ENCODE measurements around the gene CLCN2. TPM values are rescaled to one million over a fixed set of nuclear protein-coding genes. Genes with fewer than 3 reads are reported as not detected.
A peak's percentile ranks its signal among the peaks of the same experiment; 100 is the strongest.
"Not testable (repeated sequence)": the region's sequence is repeated elsewhere in the genome, so short reads cannot be mapped to it uniquely, and the experiment has no call there.

Gene CLCN2
- polyA plus RNA-seq, 3 donors = 2.8 to 4.3 (median 3.1) TPM

DNA sequence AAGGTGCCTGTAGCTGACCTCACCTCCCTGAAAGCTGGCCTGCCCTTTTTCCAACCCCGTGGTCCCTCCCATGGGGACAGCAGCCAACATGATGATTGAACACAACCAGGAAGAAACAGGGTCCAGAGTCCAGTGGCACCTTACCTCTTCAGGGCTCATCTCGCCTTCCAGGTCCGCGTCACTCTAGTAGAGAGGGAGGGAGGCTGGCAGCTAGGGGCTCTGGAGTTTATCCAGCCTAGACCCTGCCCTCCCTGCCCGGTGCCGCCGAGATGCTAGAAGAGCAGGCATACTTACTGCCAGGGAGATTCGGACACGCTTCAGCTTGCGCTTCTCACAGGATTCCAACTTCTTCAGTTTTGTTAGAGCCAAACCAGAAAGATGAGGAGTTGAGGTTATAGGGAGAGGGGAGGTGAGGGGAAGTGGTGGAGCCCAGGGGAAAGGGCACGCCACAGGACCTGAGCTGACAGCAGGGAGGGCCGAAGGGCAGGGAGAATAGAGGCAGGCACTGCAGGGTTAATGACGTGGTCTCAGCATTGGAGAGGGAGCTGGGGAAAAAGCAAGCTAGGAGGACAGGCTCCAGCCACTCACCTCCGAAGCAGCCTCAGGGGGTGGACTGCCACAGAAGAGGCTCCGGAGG is 9.1 kb downstream of the CLCN2 start:
- H3K27ac ChIP-seq (ENCODE audit: low read depth, low read length) = no peak overlapping the region
- WGBS, 3 donors = 66 to 78% (median 75%) methylated on average over 14 to 15 of the region's 15 CpGs

DNA sequence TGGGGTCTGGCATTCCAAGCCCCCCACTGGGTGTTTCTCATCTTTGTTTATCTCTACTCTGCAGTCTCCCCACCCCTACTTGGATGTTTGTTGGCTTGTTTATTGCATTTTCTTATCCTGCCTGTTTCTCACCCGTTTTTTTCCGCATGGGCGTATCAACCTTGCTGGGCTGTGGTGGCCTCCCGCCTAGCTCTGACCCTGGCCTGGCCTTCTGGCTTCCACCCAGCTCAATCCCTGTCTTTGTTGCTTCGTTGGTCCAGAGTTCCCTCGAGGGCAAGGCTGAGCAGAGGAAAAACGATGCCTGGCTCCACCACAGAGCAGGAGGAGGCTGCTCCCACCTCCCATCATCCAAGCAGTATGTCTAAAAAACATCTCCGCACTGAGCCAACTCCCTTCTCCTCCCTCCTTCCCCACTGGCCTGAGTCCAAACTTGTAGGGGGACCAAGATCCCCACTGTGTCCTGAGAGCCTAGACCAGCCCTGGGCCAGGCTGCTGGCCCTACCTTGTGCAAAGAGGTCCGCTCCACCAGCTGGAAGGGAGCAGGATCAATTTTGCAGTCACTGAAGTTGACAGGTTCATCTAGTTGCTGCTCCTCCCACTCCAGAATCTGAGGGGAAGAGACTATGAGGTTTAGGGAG is 9.8 kb downstream of the CLCN2 start:
- WGBS, 3 donors = 47 to 61% (median 56%) methylated on average over 9 of the region's 9 CpGs
- no peak overlapping the region for H3K27ac ChIP-seq (ENCODE audit: low read depth, low read length)

DNA sequence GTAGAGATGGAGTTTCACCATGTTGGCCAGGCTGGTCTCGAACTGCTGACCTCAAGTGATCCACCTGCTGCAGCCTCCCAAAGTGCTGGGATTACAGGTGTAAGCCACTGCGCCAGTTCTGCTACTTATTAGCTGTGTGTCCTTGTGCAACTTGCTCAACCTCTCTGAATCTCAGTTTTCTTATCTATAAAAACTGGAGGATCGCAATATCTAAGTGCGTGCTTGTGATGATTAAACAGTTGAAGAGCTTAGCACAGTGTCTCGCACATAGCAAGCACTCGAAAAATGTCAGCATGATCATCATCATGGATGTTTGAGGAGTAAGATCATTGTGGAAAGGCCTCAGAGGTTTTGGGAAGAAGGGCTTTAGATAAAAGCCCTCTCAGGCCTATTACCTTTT is 10.8 kb downstream of the CLCN2 start:
- 93 to 96% (median 95%) methylated on average over 6 of the region's 6 CpGs for WGBS, 3 donors
- H3K27ac ChIP-seq (ENCODE audit: low read depth, low read length) = no peak overlapping the region

DNA sequence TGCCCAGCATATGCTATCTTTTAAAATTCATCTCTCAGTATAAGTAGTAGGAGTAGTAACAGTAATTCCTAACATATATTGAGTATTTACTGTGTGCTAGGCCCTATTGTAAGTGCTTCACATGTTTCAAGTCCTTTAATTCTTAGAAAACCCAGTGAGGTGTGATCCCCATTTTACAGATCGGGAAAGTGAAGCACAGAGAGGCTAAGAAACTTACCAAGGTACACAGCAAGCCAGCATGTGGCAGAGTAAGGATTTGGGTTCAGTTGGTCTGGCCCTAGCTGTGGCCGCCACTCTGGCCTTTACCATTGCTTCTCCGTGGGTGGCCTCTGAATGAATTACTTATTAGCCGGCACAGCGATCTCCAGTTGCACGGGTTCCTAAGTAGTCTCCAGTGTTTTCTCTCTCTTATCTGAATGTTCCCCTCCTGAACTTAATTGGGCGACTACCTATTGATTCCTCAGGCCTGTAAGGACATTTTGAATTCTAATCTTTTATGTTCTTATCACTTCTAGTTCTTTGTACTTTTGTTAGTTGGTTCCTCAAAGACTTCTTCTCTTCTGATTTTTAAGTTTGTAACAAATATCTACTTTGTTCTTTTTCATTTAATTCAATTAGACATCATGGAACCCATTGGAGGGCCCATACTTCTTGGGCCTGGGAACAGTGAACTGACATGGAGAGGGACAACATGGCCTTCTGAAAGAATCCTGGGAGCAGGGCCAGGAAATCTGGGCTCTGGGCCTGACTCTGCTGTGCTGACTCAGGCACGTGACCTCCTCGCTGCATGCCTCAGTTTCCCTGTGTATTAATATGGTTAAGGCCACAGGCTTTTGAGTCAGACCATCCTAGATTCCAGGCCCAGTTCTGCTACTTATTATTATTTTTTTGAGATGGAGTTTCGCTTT is 11.6 kb downstream of the CLCN2 start:
- WGBS, 3 donors = 66 to 88% (median 82%) methylated on average over 10 of the region's 10 CpGs
- no peak overlapping the region for H3K27ac ChIP-seq (ENCODE audit: low read depth, low read length)

DNA sequence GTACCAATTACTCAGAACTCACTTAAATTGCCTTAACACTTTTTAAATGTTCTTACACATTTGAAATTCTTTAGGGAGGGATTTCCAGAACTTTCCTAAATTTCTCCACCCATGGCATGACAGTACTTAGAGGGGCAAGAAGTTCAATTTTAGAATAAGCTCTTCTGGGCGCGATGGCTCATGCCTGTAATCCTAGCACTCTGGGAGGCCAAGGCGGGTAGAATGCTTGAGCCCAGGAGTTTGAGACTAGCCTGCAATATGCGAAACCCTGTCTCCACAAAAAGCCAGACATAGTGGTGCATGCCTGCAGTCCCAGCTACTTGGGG is 13.4 kb downstream of the CLCN2 start:
- no peak overlapping the region for H3K27ac ChIP-seq (ENCODE audit: low read depth, low read length)
- WGBS, 3 donors = 68 to 89% (median 88%) methylated on average over 4 of the region's 4 CpGs

DNA sequence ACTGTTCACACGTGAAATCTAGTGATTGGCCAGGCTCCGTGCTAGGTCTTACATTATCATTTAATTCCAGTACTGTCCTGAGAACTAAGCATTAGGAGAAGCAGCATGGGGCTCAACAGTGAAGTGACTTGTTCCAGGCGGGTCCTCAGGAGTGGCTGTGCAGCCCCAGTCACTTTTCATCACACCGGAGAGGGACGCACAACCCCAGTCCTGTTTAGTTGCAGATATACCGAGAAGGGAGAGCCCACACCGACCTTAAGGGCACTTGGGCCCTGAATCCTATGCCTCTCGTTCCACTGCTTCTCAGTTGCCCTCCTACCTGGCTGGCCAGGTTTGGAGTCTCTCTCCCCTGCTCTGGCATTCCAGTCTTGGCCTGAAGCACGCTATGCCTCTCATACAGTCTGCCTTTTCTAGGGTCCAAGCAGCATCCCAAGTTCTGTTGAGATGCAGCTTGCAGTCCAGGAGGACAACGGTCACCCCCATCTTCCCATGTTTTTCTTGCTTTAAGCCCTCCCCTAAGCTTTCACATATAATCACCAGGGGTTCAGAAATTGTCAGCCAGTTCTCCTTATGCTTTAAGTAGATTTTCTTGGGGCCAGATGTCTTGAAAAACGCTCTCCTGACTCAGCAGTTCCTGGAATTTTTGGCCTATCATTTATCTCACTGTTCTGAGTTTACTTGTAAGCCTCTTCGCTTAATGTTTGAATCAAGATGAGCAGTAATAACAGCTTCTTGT is 13.9 kb downstream of the CLCN2 start:
- H3K27ac ChIP-seq (ENCODE audit: low read depth, low read length) = no peak overlapping the region
- WGBS, 3 donors = 65 to 73% (median 70%) methylated on average over 12 of the region's 12 CpGs

DNA sequence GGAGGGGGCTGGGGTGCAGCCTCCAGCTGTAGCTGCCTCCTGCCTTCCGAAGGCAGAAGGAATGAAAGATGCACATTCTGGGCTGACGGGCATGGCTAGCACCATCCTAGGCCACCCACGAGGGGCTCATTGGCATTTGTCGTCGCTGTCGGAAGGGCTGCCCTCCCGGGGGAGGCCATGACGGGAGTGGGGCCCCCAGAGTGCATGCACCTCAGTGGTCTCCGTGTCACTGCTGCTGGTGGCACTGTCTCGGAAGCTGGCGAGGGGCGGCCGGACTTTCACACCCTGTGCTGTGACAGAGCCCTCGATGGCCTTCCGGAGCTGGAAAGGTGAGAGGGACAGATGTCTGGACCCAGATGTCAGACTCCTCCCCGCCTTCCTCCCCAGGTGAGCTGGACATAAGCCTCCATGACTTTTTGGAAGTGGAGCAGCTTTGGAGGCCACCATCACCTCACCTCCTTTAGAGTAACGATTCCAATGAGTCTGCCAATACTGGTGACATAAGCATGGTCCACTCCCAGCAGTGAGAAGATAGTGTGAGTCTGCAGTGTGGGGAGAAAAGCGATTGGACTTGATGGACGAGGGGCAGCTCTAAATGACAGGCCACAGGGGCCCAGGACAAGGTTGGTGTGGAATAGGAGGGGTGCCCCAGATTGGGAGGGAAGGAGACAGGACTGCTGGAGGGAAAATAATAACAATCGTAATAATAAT is 14.8 kb downstream of the CLCN2 start:
- no peak overlapping the region for H3K27ac ChIP-seq (ENCODE audit: low read depth, low read length)
- 88 to 94% (median 92%) methylated on average over 20 of the region's 20 CpGs for WGBS, 3 donors

DNA sequence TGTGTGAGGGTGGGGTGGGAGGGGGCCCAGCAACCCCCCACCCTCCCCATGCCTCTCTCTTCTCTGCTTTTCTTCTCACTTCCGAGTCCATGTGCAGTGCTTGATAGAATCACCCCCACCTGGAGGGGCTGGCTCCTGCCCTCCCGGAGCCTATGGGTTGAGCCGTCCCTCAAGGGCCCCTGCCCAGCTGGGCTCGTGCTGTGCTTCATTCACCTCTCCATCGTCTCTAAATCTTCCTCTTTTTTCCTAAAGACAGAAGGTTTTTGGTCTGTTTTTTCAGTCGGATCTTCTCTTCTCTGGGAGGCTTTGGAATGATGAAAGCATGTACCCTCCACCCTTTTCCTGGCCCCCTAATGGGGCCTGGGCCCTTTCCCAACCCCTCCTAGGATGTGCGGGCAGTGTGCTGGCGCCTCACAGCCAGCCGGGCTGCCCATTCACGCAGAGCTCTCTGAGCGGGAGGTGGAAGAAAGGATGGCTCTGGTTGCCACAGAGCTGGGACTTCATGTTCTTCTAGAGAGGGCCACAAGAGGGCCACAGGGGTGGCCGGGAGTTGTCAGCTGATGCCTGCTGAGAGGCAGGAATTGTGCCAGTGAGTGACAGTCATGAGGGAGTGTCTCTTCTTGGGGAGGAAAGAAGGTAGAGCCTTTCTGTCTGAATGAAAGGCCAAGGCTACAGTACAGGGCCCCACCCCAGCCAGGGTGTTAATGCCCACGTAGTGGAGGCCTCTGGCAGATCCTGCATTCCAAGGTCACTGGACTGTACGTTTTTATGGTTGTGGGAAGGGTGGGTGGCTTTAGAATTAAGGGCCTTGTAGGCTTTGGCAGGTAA is 15.9 kb downstream of the CLCN2 start:
- no peak overlapping the region for H3K27ac ChIP-seq (ENCODE audit: low read depth, low read length)
- 45 to 54% (median 53%) methylated on average over 14 of the region's 14 CpGs for WGBS, 3 donors

DNA sequence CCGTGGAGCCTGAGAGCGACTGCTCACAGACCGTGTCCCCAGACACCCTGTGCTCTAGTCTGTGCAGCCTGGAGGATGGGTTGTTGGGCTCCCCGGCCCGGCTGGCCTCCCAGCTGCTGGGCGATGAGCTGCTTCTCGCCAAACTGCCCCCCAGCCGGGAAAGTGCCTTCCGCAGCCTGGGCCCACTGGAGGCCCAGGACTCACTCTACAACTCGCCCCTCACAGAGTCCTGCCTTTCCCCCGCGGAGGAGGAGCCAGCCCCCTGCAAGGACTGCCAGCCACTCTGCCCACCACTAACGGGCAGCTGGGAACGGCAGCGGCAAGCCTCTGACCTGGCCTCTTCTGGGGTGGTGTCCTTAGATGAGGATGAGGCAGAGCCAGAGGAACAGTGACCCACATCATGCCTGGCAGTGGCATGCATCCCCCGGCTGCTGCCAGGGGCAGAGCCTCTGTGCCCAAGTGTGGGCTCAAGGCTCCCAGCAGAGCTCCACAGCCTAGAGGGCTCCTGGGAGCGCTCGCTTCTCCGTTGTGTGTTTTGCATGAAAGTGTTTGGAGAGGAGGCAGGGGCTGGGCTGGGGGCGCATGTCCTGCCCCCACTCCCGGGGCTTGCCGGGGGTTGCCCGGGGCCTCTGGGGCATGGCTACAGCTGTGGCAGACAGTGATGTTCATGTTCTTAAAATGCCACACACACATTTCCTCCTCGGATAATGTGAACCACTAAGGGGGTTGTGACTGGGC is 16.7 kb downstream of the CLCN2 start:
- no peak overlapping the region for H3K27ac ChIP-seq (ENCODE audit: low read depth, low read length)
- WGBS, 3 donors = 80 to 89% (median 85%) methylated on average over 24 of the region's 24 CpGs

DNA sequence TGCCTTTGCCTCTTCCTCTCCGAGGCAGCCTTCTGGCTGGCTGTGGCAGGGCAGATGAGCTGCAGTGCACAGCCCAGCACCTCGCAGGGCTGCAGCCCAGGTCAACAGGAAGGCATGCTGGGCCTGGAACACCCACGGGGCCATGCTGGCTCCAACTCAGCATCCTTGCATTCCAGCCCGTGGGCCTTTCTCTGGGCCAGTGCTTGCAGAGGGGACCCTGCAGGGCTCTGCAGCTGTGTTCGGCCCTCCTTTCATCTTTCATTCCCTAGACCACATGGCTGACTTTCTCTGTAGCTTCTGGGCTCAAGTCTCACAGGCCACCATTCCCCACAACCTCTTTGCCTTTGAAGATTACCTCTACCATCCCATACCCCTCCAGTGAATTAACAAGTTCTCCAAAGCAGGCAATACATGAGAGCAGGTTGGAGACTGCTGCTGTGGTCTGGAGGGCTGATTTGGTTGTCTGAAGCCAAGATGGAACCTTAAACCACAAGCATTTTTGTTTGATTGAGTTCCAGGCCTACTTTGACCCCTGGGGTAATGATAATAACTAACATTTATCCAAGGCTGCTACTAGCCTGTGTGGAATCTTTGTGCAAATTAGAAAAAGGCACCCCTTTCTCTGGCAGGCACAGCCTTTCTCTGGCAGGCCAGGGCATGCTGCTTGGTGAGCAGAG is 18.1 kb downstream of the CLCN2 start:
- no peak overlapping the region for H3K27ac ChIP-seq (ENCODE audit: low read depth, low read length)
- WGBS, 3 donors = 68 to 77% (median 73%) methylated on average over 5 of the region's 5 CpGs

DNA sequence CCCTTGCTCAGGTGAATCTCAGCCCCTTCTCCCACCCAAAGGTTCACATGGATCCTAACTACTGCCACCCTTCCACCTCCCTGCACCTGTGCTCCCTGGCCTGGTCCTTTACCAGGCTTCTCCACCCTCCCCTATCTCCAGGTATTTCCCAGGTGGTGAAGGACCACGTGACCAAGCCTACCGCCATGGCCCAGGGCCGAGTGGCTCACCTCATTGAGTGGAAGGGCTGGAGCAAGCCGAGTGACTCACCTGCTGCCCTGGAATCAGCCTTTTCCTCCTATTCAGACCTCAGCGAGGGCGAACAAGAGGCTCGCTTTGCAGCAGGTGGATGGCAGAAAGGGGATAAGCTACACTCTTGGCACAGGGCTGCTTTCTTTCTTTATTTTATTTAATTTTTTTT is 19.5 kb downstream of the CLCN2 start:
- 80 to 94% (median 92%) methylated on average over 7 of the region's 7 CpGs for WGBS, 3 donors
- H3K27ac ChIP-seq (ENCODE audit: low read depth, low read length) = no peak overlapping the region

DNA sequence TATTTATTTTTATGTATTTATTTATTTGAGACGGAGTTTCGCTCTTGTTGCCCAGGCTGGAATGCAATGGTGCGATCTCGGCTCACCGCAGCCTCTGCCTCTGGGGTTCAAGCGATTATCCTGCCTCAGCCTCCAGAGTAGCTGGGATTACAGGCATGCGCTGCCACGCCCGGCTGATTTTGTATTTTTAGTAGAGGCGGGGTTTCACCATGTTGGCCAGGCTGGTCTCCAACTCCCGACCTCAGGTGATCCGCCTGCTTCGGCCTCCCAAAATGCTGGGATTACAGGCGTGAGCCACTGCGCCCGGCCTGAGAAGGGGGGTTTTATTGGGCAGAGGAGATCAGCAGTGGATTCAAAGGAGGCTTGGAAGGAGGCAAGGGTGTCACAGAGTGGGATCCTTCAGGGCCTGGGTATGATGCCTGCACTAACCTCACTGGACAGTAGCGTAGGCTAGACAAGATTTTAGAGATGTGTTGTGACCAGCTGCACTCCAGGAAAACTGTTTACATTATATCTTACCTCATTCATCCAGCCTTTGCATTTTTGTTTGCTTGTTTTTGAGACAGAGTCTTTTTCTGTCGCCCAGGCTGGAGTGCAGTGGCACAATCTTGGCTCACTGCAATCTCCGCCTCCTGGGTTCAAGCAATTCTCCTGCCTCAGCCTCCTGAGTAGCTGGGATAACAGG is 21.8 kb downstream of the CLCN2 start:
- H3K27ac ChIP-seq (ENCODE audit: low read depth, low read length) = not testable (repeated sequence)
- 94 to 95% (median 94%) methylated on average over 19 of the region's 19 CpGs for WGBS, 3 donors

DNA sequence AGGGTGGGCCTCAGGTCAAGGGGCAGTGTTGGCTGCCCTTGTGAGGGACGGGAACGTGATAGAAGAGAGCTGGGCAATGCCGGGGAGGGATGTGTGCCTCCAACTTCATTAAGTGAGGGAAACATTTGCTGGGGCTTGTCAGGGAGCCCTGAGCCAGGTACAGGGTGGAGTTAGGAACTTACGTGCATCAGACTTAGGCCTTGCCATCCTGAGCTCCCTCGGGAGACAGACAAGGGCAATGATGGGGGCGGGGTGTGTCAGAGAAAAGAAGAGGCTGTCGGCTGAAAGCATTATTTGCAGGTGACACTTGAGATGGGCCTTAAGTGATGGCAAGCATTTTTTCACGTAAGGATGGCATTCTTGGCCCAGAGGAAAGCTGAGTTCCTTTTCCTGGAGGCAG is 22.4 kb downstream of the CLCN2 start:
- WGBS, 3 donors = 56 to 68% (median 61%) methylated on average over 8 of the region's 8 CpGs

DNA sequence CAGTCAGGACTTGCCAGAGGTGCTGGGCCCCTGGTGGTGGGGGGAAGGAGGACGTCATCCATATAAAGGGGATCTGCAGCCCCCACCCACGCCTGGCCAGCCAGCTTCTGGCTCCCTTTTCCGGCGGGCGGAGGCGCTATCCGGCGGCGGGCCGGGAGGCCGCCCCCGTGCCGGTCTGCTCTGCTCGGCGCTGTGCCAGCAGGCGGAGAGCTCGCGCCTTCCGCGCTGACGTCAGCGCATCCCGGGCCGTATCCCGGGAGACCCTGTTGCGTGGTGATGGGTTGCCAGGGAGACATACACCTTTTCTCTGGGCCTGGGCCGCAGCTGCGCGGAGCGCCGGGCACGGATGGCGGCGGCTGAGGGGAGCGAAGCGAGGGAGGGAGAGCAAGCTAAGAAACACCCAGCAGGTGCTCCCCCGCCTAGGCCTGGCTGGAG is 22.9 kb downstream of the CLCN2 start:
- peak overlapping the region; percentile 68 for H3K27ac ChIP-seq (ENCODE audit: low read depth, low read length)
- 15 to 55% (median 28%) methylated on average over 34 to 37 of the region's 37 CpGs for WGBS, 3 donors

More for the DNA sequence above, 22.4 kb downstream of the CLCN2 start:
- no peak overlapping the region for H3K27ac ChIP-seq (ENCODE audit: low read depth, low read length)

DNA sequence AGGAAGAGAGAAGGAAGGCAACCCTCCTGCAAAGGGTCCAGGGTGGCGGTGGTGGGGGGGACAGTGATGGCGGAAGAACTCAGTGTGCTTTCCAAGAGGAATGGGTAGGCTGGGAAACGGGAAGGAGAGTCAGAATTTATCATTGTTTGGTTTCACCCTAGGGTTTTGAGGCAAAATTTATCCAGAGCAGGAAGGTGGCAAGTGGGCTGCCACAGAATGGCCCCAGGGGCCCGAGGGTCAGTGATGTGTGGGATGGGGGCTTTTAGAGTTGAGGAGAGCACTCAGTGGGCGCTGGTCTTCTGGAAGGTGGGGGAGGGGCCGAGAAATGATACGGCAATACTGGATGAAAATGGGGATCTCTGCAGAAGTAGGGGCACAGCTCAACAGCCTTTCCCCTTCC is 23.4 kb downstream of the CLCN2 start:
- peak overlapping the region; percentile 68 for H3K27ac ChIP-seq (ENCODE audit: low read depth, low read length)
- 52 to 67% (median 66%) methylated on average over 7 of the region's 7 CpGs for WGBS, 3 donors

DNA sequence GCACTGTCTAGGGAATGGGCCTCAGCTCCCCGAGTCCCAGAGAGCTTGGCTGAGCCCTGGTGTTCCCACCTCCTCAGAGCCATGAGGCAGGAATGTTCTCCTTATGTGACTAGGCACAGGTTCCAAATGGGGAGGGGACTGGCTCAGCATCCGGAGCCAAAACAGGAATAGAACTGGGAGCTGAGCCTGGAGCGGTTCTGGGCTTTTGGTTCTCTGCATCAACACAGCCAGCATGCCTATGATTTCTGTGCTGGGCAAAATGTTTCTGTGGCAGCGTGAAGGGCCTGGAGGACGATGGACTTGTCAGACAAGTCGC is 24.0 kb downstream of the CLCN2 start, which contains the start of gene FAM131A:
Gene FAM131A, plus strand, starts transcription at position 202 of the 316 bp plus-strand sequence. Its CDS starts 31 bp downstream, at position 233.
- 55 to 69% (median 60%) methylated on average over 6 of the region's 6 CpGs for WGBS, 3 donors
- peak within 1 kb of the TSS; percentile 90 for H3K27ac ChIP-seq (ENCODE audit: low read depth, low read length)
